GM19438 (cell line): Measurements from ENCODE around the gene FXR2.

Source experiments
- ATAC-seq: cut with Tn5 transposase; IDR thresholded peaks from one replicate; pipeline ENCODE4 v1.9.1; 2021; ENCODE audit warnings: low read depth; ENCODE audit not compliant: unreplicated experiment

FXR2 gene

DNA sequence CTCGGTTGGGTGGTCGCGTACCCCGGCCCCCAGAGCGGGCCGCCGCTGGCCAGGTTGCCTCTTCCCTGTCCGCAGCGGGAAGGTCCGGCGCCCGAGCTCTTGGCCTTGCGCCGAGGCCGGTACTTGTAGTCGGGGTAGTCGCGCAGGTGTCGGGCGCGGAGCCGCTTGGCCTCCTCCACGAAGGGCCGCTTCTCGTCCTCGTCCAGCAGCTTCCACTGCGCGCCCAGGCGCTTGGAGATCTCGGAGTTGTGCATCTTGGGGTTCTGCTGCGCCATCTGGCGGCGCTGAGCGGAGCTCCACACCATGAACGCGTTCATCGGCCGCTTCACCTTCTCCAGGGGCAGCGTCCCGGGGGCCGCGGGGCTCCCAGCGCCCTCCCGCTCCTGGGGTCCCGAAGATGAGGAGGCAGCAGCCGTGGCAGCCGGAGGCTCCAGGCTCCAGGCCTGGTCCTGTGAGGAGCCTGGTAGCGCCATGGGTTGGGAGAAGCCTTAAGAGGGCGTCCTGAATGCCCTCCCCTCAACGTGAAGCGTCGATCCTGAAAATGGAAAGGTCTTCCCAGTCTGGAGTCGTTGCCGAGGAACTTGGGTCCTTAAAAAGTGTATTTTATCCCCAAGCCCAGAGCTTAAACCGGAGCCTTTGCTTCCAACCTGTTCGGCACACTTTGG is 25.4 kb downstream of the FXR2 start:
- no peak for ATAC-seq

DNA sequence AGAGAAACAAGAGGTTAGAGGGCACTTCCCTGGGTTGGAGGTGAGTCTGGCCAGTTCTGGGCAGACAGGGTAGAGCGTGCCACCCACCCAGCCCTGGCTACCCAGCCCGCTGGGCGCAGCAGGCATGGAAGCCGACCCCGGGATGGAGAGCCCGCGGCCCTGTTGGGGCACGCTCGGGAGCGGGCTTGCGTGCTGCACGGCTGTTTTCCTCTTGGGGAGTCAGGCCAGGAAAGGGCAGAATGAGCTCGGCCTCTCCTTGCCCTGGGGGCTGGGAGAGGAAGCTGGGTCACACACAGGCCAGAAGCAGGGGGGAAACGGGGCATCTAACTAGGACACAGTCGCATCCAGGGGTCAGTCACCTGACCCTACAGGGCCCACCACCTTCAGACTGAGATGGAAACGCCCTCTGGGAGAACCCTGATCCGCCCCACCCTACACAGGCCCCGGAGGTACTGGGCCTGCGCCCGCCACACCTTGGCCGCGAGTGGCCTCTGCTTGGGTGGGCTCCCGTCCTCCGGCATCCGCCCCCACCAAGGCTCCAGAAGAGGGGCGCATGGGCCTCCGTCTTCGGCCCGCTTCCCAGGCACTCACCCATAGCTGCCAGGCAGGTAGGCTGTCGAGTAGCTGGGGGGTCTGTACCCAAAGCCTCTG is 26.0 kb downstream of the FXR2 start:
- ATAC-seq, result no peak

- ATAC-seq, result no peak
Observed at GRCh38 chr17:7587420-7588151, 27.1 kb downstream of the FXR2 start.

- ATAC-seq, result no peak
Observed at GRCh38 chr17:7586673-7587419, 27.9 kb downstream of the FXR2 start.

DNA sequence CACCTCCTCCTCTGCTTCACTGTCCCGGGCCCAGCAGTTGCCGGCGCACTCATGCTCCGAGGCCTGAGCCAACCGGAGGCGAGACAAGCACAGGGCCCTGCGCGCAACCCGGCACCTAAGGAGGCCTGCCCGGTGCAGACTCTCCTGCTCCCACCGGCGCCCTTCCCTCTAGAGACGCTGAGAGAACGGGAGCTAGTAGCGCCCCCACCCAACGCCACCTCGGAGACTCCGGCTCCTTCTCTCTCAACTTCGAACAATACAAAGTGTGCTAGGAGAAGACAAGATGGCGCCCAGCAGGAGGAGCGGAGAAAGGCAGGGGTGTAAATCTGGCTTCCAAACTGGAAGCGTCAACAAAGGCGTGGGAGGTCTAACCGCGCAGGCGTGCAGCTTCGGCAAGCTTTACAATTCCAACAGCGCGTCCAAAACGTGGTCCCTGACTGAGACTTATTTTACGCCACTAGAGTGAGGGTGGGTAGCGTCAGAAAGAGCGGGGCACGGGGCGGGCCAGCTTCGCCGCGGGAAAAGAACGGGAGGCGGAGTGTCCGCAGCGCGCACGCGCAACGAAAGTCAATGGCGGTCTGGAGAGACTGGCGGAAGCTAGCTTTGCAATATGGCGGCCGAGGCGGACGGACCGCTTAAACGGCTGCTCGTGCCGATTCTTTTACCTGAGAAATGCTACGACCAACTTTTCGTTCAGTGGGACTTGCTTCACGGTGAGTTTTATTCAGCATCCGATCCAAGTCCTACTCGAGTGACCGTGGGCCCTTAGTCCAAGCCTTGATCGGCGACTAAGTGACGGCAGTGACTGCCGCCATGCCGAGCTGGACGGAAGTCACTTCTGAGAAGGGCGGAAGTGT is 31.2 kb downstream of the FXR2 start, which contains the start of gene MPDU1:
Gene MPDU1, plus strand, starts transcription at position 600 of the 857 bp plus-strand sequence. Its CDS starts 11 bp downstream, at position 611.
- ATAC-seq, result peak; percentile 70

DNA sequence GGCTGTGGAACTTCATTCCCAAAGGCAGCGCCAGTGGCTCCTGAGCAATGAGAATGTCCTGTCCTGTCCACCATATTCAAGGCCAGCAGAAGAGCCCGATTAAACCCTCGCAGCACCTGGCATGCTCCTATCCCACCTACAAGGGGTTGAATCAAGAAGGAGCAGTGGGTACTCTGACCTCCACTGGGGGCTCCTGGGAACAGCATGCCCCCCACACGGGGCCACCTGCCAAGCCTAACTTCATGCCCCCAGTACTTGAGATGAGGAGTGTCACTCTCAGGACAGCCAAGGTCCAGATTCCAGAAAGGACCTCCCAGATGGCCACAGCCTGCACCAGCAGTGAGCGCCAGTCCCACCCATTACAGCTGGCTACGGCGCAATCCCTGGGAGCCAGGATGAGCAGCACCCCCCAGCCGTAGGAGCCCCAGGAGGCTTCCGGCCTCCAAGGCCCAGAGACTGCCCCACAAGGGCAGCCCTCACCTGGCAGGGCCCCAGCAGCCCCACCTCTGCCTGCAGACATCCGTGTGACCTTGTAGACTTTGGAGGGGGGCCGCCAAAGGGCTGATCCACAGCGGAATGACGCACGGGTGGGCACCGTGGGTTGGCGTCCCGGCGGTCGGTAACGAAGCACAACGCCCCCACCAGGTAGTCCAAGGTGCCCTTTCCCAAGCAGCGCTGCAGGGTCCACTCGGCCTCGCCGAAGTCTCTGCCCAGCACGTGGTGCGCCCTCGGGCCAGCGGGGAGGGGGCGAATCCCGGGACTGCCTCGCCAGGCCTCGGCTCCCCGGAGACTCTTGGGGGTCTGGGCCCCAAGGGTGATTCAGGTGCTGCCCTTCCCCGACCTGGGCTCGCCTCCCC is 32.1 kb downstream of the FXR2 start:
- no peak for ATAC-seq

DNA sequence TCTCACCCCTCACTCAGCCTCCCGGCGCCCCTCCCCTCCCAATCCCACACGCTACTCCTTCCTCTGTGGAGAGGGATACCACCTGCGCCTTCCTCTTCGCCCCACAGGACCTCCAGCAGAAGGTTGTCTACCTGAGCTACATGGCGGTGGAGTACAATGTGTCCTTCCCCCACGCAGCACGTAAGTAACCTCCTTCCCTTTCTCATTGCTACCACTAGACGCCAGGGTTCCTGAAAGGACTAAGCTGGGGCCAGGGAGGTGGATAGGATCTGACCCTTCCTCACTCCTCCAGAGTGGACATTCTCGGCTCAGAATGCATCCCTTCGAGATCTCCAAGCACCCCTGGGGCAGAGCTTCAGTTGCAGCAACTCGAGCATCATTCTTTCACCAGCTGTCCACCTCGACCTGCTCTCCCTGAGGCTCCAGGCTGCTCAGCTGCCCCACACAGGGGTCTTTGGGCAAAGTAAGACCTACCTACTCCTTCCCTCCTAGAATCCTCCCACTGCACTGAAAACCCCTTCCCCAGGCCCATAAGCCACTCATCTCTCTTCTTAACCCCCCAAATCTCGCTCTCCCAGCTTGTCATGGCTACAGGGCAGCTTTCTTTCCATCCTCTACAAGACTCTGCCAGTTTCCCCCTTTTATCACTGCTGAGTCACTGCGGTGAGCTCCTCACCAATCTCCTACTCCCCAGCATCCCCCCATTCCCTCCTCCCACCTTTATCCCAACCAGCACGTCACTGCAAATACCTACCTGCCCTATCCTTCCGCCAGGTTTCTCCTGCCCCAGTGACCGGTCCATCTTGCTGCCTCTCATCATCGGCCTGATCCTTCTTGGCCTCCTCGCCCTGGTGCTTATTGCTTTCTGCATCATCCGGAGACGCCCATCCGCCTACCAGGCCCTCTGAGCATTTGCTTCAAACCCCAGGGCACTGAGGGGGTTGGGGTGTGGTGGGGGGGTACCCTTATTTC is 33.8 kb downstream of the FXR2 start:
- ATAC-seq, result no peak

GRCh38 chr17:7579834-7580603 is 34.7 kb downstream of the FXR2 start:
- ATAC-seq, result no peak

DNA sequence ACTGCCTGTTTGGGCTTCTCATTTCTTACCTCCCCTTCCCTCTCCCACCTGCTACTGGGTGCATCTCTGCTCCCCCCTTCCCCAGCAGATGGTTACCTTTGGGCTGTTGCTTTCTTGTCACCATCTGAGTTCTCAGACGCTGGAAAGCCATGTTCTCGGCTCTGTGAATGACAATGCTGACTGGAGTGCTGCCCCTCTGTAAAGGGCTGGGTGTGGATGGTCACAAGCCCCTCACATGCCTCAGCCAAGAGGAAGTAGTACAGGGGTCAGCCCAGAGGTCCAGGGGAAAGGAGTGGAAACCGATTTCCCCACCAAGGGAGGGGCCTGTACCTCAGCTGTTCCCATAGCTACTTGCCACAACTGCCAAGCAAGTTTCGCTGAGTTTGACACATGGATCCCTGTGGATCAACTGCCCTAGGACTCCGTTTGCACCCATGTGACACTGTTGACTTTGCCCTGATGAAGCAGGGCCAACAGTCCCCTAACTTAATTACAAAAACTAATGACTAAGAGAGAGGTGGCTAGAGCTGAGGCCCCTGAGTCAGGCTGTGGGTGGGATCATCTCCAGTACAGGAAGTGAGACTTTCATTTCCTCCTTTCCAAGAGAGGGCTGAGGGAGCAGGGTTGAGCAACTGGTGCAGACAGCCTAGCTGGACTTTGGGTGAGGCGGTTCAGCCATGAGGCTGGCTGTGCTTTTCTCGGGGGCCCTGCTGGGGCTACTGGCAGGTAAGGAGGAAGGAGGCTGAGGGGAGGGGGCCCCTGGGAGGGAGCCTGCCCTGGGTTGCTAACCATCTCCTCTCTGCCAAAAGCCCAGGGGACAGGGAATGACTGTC is 35.5 kb downstream of the FXR2 start, which contains the start of gene CD68:
Gene CD68, plus strand, starts transcription at position 638 of the 833 bp plus-strand sequence. Its CDS starts 40 bp downstream, at position 678.
- no peak for ATAC-seq

DNA sequence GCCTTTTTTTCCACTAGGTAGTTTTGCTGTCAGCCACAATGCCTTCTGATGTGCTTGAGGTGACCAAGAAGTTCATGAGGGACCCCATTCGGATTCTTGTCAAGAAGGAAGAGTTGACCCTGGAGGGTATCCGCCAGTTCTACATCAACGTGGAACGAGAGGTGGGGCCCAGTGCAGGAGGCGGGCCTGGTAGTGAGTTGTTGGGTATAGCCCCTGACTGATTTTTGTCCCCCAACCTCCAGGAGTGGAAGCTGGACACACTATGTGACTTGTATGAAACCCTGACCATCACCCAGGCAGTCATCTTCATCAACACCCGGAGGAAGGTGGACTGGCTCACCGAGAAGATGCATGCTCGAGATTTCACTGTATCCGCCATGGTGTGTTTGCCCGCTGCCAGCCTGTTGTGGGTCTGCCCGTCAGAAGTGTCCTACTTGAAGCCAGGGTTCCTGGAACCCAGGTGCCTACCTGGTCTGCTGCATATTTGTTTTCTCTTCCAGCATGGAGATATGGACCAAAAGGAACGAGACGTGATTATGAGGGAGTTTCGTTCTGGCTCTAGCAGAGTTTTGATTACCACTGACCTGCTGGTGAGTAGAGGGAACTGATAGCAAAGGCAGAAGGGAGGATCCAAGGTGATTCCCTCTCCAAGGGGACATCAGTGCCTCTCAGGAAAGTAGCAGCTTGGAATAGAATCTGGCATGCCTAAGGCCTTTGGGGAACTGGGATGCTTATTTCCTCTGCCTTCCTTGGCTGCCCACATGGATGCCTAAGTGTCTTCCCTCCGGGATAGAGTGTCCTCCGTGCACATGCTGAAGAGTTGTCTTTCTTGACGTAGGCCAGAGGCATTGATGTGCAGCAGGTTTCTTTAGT is 37.1 kb downstream of the FXR2 start:
- no peak for ATAC-seq

- no peak for ATAC-seq
Observed at GRCh38 chr17:7576432-7576937, 38.2 kb downstream of the FXR2 start.

DNA sequence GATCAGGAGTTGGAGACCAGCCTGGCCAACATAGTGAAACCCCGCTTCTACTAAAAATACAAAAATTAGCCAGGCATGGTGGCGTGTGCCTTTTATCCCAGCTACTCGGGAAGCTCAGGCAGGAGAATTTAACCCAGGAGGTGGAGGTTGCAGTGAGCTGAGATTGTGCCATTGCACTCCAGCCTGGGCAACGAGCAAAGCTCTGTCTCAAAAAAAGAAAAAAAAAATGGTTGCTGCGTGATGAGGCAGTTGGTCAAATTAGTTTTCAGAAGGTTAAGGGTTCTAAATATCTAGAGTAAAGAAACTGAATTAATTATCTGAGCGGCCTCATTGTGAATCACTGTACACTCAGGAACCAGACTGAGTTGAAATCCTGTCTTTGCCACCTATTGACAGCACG is 38.7 kb downstream of the FXR2 start:
- ATAC-seq, result no peak

DNA sequence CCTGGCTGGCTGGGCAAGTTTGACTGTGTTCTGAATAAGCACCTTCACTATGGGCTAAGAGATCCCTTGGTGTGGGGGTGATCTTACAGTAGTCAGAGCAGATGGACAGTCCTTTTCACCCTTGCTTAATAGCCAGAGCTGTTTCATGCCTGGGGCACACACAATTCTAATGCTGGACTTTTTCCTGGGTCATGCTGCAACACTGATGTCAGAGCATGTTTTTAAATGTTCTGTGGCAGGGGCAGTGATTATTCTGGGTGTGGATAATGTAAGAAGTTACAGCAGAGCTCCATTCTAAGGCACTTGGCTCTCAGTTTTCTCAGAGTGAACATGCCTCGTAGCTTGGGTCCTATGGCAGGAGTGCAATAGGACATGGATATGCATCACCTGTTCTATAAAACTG is 39.2 kb downstream of the FXR2 start:
- no peak for ATAC-seq

- ATAC-seq, result no peak
Observed at GRCh38 chr17:7574176-7574953, 40.3 kb downstream of the FXR2 start.
